Caki2 (cell line): ENCODE data around the gene SGMS2. TPM values are rescaled to one million over a fixed set of nuclear protein-coding genes. Genes with fewer than 3 reads are reported as not detected.

Experiments
- DNase-seq: peaks from one replicate; pipeline ENCODE4 v3.0.0-alpha.2; 2015; ENCODE audit warnings: low read depth
- in situ Hi-C: cut with HindIII; loops from 2 replicates; pipeline ENCODE4 v1.10.0; 2016; ENCODE audit warnings: low sequenced_read_pairs, low pct_unique_long_range_greater_than_20kb, mixed read lengths
- total RNA-seq: library from RNA; depleted of rRNA; stranded (reverse); fragments of >200 nt; shearing (Covaris generic); gene quantifications from 2 replicates; pipeline ENCODE4 v1.2.3, GENCODE V29; 2014; ENCODE audit warnings: low replicate concordance

SGMS2 gene
- total RNA-seq, 1 experiment from 2014 or later: 47.4 TPM

- no peak for DNase-seq
- in situ Hi-C loops: no loop called here
Measured at GRCh38 chr4:107856901-107857300, 32.2 kb downstream of the SGMS2 start.

- in situ Hi-C loops: no loop called here
- no peak for DNase-seq
Measured at GRCh38 chr4:107857741-107858140, 33.0 kb downstream of the SGMS2 start.

- in situ Hi-C loops: no loop called here
- DNase-seq: no peak
Measured at GRCh38 chr4:107858158-107858742, 33.5 kb downstream of the SGMS2 start.

- peak; percentile 80 for DNase-seq
- in situ Hi-C loops: no loop called here
Measured at GRCh38 chr4:107862658-107863057, 37.9 kb downstream of the SGMS2 start.

- in situ Hi-C loops: no loop called here
- DNase-seq: no peak
Measured at GRCh38 chr4:107863416-107863815, 38.7 kb downstream of the SGMS2 start.

- DNase-seq: peak; percentile 41
- in situ Hi-C loops: no loop called here
Measured at GRCh38 chr4:107863850-107864371, 39.2 kb downstream of the SGMS2 start.

GRCh38 chr4:107866726-107867125, 42.0 kb downstream of the SGMS2 start:
- DNase-seq: no peak
- in situ Hi-C loops: no loop called here

GRCh38 chr4:107870236-107870635, 45.5 kb downstream of the SGMS2 start:
- no peak for DNase-seq
- in situ Hi-C loops: no loop called here

- in situ Hi-C loops: no loop called here
- DNase-seq: no peak
Measured at GRCh38 chr4:107870916-107871786, 46.4 kb downstream of the SGMS2 start.

- in situ Hi-C loops: no loop called here
- no peak for DNase-seq
Measured at GRCh38 chr4:107874024-107874423, 49.3 kb downstream of the SGMS2 start.

GRCh38 chr4:107876099-107876498, 51.4 kb downstream of the SGMS2 start:
- no peak for DNase-seq
- in situ Hi-C loops: no loop called here

- no peak for DNase-seq
- in situ Hi-C loops: no loop called here
Measured at GRCh38 chr4:107877361-107877760, 52.6 kb downstream of the SGMS2 start.

- DNase-seq: no peak
- in situ Hi-C loops: no loop called here
Measured at GRCh38 chr4:107885865-107886264, 61.1 kb downstream of the SGMS2 start.

GRCh38 chr4:107888237-107888636, 63.5 kb downstream of the SGMS2 start:
- no peak for DNase-seq
- in situ Hi-C loops: no loop called here

GRCh38 chr4:107890779-107891178, 66.0 kb downstream of the SGMS2 start:
- in situ Hi-C loops: no loop called here
- no peak for DNase-seq

- in situ Hi-C loops: no loop called here
- DNase-seq: no peak
Measured at GRCh38 chr4:107891299-107891698, 66.6 kb downstream of the SGMS2 start.

- in situ Hi-C loops: no loop called here
Measured at GRCh38 chr4:107893171-107894137, 68.7 kb downstream of the SGMS2 start.

GRCh38 chr4:107894138-107894603, 69.4 kb downstream of the SGMS2 start:
- DNase-seq: no peak
- in situ Hi-C loops: no loop called here

More at GRCh38 chr4:107893171-107894137, 68.7 kb downstream of the SGMS2 start:
- DNase-seq: no peak
